GM18861 (cell line): ENCODE results near the gene AHNAK2.
A peak's percentile ranks its signal among the peaks of the same experiment; 100 is the strongest.

ENCODE experiments used
- ATAC-seq: cut with Tn5 transposase; IDR thresholded peaks from one replicate; pipeline ENCODE4 v1.9.1; 2021; ENCODE audit not compliant: unreplicated experiment

Gene AHNAK2

GRCh38 chr14:104989236-104989950, 11.2 kb upstream of the AHNAK2 start:
- no peak for ATAC-seq

DNA sequence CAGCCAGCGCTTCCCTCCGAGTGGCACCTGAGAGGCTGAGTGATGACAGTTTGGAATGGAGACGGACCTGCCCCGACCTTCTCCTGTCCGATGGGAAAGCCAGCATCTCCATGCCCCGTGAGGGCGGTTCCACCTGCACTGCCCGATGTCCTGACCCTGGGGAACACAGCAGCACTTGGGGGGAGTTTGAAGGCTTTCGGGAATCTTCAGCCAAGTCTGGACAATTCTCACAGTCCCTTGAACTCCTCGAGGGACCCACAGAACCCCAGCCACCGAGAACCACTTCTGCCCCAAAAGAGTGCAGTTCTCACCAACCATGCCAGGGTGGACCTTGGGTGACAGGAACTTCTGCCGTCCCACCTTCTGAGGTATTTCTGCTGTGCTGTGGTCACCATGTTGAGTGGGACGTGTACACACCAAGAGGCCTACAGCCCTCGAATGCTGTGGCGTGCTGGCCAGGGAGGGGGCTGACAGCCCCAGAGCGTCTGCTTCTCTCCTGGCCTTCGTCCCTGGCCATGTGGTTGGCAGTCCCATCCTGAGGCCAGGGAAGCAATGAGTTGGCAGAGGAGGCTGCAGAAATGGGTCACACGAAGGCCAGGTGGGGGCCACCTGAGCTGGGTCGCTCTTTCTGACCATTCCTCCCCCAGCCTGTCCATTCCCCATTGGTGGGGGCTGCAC, 8.5 kb upstream of the AHNAK2 start:
- no peak for ATAC-seq

GRCh38 chr14:104985675-104986486, 7.7 kb upstream of the AHNAK2 start, which contains the start of gene CLBA1:
TSS of gene CLBA1 (plus strand) at chr14:104985788. CDS start at chr14:104986432, 644 bp downstream.
- peak; percentile 93 for ATAC-seq

GRCh38 chr14:104984056-104984894, 6.1 kb upstream of the AHNAK2 start:
- ATAC-seq = no peak

GRCh38 chr14:104983231-104983721, 5.1 kb upstream of the AHNAK2 start:
- ATAC-seq = no peak

DNA sequence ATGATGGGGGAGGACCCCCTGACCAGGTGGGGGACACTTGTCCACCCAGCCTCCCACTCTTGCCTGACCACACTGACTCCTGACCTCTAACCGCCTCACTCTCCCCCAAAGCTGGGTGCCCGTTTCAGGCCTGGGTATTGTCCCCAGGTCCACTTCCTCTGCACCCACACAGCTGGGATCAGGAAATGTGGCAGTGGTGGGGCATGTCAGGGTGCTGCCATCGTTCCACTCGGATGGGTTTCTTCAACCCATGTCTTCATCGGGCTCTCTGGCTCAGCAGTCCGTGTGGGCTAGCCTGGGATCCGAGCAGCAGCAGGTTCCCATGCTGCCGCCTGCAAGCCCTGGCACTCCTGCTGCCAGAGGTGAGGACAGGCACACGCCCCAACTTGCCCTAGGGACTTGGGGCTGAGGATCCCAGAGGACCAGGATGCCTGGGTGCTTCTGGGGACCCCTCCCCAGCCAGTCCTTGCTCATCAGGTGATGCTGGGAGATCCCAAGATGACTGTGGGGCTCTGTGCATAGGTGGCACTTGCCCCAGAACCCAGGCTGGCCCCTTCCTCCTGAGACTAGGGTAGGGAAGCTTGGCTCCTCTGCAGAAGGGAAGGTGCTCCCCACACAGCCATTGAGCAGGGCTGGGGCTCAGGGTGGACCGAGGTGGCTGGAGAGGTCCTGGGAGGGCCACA, 4.5 kb upstream of the AHNAK2 start:
- ATAC-seq = no peak

GRCh38 chr14:104981699-104982541, 3.7 kb upstream of the AHNAK2 start:
- no peak for ATAC-seq

DNA sequence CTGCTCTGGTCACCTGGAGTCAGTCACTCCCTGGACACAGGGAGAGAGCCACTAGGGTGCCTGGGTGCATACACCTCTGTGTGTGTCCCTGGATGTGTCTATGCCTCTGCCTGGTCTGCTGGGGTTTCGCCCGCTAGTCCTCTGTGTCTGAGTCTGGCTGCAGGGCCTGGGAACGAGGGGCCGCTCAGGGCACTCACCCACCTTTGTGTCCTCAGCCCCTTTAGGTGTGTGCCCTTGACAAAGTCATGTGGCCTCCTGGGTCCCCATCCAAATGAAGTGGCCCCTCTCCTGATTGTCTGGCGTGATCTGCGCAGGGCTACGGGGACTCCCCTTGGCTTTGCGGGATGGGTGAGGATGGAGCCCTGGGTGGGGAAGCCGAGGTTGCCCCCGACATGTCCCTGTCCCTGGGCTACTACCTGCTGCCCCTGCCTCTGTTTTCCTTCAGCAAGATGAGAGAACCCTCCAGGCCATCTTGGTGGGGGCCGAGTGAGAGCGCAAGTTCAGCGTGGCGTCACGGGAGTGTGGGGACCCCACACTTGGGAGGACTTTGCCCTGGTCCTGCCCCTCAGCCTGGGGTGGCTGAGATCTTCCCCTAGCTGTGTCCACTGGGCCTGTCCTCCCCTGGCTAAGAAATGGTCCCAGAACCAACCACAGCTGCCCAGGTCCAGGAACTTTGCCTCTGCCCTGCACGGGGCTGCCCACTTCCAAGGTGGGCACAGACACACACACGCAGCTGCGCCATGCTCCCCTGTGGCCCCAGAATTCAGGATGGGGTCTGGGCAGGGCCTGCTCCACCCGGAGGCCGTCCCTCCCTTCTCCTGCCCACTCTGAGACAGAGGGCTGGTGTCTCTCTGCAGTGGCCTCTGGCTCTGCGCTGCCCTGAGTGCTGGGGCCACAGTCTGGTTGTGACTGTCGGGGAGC, 2.7 kb upstream of the AHNAK2 start:
- ATAC-seq = no peak

DNA sequence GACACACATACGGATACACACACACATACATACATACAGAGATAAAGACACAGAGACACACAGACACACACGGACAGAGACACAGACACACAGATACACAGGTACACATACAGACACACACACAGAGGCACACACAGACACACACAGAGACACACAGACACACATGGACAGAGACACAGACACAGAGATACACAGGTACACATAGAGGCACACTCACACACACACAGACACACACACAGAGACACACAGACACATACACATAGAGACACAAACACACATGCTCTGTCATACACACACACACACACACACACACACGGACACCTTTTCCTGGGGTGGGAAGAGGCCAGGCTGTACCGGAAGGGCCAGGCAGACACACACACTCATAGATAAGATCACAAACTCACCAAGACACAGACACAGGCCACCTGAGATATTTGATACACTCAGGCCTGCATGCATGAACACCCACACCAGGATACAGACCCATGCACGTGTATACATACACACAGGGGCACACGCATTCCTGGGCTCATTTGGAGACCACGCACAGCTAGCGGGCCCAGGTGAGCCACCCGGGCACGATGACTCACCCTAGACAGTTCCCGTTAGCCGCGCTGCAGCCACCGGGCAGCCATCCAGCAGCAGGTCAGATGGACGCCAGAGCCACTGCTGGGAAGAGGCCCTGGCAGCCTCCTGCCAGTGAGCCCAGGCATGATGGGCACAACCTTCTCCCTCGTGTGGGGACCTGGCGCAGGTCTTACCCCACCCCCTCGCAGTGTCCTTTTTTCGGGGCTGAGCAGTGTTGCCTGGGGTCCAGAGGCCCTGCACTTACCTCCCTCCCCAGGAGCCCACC, 1.8 kb upstream of the AHNAK2 start:
- ATAC-seq = no peak

DNA sequence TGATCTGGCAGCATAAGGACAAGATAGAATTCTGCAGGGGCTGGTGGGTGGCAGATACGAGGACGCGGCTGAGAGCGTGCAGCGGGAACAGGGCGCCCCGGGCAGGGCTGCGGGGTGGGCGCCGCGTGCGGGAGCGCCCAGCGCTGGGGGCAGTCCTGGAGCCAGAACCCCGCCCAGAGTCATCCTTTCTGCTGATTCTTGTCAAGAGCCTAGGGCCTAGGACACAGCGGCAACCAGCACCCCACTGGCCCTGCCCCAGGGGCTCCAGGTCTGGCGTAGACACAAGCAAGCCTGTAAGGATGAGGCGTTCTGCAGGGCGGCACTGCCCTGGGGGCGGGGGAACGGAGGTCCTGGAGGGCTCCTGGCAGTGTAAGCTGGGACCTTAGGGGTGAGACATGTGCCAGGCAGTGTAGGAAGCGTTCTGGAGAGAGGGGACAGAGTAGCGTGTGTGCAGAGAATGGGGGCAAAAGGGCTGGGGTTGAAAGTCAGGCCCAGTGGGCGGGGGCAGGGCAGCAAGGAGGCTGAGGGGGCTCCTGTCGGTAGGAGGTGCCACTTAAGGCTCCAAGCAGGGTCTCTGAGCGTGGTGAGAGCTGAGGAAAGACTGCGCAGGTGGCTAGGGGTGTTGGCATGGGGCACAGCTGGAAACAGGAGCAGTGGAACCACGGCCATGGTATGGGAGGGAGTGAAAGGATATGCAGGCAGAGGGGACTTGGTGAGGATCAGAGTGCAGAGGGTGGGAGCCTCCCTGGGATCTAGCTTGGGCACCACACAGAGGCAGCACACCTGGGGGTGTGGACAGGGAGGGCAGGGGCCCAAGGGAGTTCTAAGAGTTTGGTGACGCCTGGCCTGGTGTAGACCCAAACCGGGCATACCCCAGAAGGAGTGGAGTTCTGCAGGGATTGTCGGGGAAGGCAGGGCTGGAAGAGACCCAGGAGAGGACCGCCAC, 845 bp upstream of the AHNAK2 start:
- no peak for ATAC-seq

GRCh38 chr14:104977008-104977680, 1.0 kb downstream of the AHNAK2 start:
- ATAC-seq = no peak

DNA sequence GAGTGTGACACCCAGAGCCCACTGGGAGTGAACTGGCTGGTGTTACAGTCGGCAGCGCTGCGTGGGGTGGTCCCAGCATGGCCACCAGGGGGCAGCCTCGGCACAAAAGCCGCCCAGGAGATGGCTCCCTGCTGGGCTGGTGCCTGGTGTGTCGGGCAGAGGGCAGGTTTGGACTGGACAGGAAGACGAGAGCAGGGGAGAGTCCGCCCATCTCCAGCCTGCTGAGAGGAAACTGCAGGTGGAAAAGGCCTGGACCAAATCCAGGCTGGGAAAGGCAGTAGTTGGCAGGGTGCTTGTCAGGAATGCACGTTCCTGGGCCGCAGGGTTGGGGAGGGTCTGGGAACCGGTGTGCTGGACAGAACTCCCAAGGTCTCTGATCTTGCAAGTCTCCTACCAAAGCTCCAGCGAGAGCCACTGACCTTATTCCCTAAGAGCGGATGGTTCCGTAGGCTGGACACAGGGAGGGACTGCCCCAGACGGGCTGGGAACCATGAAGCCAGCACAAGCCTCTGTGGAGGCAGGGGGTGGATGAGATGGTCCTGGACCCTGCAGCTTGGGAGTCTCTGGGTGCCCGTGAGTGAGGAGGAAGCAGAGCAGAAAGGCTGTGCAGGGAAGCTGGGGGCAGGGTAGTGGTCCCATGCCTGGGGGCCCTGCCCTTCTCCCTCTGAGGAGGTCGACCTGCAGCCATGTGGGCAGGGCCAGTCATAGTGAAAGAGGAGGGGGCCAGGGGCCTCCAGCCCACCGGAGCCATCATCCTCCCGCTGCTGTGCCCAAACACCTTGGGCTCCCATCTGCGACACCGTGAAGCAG, 1.8 kb downstream of the AHNAK2 start:
- no peak for ATAC-seq

- no peak for ATAC-seq
Observed at GRCh38 chr14:104975481-104976197, 2.5 kb downstream of the AHNAK2 start.
